Measurements from ENCODE around the gene ST6GALNAC1.

The ST6GALNAC1 gene

DNA sequence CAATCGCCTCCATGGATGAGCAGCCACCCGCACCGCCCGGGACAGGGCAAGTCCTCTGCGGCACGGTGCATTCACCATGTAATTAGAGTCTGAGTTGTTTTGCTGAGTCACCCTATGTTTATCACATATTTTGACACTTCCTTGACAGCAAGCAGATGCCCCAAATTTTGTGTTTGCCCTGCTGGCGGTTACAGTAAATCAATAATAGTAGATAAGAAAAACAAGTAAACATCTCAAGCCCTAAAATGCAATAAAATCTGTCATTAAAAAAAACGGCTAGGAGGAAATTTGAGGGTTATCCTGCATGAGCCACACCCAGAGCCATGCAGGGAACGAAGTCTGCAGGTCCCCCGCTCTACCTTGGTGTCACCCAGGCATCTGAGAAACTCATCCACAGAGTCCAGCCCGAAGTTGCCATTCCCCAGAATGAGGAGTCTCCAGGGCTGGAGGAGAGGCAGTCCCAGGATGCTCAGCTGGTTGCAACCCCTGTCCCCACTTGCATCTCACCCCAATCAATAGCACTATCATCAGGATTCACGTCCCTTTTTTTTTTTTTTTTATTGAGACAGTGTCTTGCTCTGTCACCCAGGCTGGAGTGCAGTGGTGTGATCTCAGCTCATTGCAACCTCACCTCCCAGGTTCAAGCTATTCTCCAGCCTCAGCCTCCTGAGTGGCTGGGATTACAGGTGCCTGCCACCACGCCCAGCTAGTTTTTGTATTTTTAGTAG, 16.5 kb upstream of the ST6GALNAC1 start:
- H3K4me3 ChIP-seq (ENCODE audit: low read length) = no peak overlapping the region
- TF ChIP-seq, protein P1, sequence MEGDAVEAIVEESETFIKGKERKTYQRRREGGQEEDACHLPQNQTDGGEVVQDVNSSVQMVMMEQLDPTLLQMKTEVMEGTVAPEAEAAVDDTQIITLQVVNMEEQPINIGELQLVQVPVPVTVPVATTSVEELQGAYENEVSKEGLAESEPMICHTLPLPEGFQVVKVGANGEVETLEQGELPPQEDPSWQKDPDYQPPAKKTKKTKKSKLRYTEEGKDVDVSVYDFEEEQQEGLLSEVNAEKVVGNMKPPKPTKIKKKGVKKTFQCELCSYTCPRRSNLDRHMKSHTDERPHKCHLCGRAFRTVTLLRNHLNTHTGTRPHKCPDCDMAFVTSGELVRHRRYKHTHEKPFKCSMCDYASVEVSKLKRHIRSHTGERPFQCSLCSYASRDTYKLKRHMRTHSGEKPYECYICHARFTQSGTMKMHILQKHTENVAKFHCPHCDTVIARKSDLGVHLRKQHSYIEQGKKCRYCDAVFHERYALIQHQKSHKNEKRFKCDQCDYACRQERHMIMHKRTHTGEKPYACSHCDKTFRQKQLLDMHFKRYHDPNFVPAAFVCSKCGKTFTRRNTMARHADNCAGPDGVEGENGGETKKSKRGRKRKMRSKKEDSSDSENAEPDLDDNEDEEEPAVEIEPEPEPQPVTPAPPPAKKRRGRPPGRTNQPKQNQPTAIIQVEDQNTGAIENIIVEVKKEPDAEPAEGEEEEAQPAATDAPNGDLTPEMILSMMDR (conservative IDR thresholded peaks at IDR 0.05; ENCODE audit: low read length) = no peak
- DNase-seq (ENCODE audit: low read depth) = no peak

DNA sequence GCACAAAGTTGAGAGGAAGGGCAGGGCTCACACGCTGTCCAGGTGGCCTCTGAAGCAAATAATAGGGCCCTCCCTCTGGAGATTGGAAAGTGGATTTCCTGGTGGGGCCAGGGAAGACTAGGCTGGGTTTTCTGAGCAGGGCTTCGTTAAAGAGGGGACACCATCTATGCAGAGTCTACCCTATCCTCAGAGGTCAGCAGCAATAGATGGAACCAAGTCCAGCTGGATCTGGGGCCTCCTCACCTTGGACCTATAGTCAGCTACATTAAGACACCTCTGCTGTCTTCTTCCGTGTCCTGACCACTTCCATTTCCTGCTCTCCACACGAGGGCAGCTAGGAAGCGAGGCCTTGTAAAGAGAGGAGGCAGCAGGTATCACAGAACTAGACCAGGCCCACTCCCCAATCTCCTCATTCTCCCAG, 14.7 kb upstream of the ST6GALNAC1 start:
- DNase-seq (ENCODE audit: low read depth) = no peak
- no peak overlapping the region for H3K4me3 ChIP-seq (ENCODE audit: low read length)
- TF ChIP-seq, protein P1 (conservative IDR thresholded peaks at IDR 0.05; ENCODE audit: low read length) = no peak

DNA sequence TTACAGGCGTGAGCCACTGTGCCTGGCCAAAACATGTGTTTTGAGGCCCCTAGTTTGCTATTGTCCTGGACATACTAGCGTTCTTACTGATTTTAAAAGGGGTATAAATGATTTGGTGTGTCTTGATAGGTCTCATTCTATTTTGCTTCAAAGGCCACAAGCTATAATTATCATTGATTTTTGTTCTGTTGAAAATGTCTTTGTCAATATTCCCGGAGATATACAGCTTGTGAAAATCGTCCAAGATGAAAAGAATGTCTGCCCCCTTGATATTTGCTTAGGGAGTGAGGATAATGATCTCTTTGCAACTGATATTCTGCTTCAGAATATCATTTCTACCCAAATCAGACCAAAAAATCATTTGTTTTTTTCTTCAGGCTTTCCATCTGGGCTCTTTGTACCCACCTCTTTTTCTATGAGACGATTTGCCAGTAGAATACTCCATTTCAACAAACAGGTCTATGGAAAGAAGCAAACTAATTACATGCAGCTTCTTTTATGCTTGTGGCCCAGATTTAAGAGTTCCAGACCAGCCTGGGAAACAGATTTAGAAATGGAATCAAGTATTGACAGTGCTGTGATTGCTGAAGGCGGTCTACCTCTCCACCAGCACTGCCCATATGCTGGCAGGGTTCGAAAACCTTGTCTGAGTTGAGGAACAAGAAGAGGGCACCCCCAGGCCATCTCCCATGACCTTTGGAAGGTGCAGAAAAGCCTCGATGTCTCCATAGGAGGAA, 14.1 kb upstream of the ST6GALNAC1 start:
- TF ChIP-seq, protein P1 (conservative IDR thresholded peaks at IDR 0.05; ENCODE audit: low read length) = no peak
- H3K4me3 ChIP-seq (ENCODE audit: low read length) = no peak overlapping the region
- no peak for DNase-seq (ENCODE audit: low read depth)

DNA sequence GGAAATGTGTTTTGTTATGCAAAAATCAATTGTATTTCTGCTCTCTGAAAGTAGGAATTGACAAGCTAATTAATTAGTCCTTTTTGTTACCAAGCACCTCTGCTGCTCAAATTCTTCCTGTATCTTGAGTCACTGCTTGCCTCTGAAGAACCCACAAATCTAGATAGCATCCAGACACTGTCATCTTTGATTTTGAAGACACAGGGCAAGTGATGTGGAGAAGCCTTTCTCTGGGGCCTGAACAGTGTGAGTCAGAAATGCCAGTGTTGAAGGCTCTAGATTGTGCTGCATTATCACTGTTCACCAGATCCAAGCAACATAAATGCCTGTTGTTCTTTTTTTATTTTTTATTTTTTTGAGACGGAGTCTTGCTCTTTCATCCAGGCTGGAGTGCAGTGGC, 10.9 kb upstream of the ST6GALNAC1 start:
- DNase-seq (ENCODE audit: low read depth) = no peak
- no peak overlapping the region for H3K4me3 ChIP-seq (ENCODE audit: low read length)
- TF ChIP-seq, protein P1 (conservative IDR thresholded peaks at IDR 0.05; ENCODE audit: low read length) = no peak

DNA sequence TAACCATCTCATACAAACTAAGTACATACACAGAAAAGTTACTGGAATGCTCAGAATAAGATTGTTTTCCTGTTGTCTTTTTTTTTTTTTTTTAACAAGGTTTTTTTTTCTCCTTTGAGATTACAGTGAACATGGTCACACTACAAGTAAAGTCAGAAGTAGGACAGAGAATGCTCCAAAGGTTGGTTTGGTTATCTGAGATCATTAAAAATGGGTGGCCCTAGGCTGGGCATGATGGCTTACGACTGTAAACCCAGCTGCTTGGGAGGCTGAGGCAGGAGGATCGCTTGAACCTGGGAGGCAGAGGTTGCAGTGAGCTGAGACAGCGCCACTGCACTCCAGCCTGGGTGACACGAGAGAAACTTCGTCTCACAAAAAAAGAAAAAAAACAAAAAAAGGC, 6.9 kb upstream of the ST6GALNAC1 start:
- H3K4me3 ChIP-seq (ENCODE audit: low read length) = no peak overlapping the region
- TF ChIP-seq, protein P1 (conservative IDR thresholded peaks at IDR 0.05; ENCODE audit: low read length) = no peak
- DNase-seq (ENCODE audit: low read depth) = no peak

DNA sequence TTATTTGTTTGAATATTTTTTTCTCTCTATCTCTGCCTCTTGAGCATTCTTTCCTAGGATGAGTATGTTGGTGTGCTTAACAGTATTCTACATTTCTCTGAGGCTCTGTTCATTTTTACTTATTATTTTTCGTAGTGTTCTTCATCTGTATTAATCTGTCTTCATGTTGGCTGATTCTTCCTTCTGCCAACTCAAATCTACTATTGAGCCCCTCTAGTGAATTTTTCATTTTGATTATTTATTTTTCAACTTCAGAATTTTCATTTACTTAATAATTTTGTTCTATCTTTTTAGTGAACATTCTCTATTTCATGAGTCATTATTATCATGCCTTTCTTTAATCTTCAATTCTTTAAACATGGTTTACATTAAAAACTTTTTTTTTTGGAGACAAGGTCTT, 3.2 kb upstream of the ST6GALNAC1 start:
- TF ChIP-seq, protein P1 (conservative IDR thresholded peaks at IDR 0.05; ENCODE audit: low read length) = no peak
- DNase-seq (ENCODE audit: low read depth) = no peak
- no peak overlapping the region for H3K4me3 ChIP-seq (ENCODE audit: low read length)

DNA sequence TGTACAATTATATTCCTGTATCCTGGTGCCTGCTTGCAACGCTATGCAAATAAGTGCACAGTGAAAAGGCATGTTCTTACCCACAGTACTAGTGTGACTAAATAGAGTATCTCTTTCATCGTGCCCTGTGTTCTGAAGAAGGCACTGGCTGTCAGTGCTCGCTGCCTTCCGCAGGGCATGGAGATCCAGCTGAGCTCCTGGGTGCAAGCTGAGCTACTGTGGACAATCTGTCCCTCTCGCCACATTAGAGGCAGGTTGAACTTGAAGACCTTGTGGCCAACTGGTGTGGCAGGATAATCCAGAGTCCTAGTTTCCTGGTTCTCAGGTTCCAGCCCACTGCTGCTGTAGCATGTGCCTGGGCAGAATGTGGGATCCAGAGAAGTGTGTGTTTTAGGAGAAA, 1.9 kb upstream of the ST6GALNAC1 start:
- DNase-seq (ENCODE audit: low read depth) = no peak
- no peak overlapping the region for H3K4me3 ChIP-seq (ENCODE audit: low read length)
- TF ChIP-seq, protein P1 (conservative IDR thresholded peaks at IDR 0.05; ENCODE audit: low read length) = no peak

Data from AG10803 (cell line).